Activated CD8-positive, alpha-beta memory T cell treated with anti-CD3 and anti-CD28 coated beads for 4 hours (primary cell): ENCODE data around the gene REXO1.

Source experiments
- DNase-seq, 2 donors: peaks; one replicate each; pipeline ENCODE4 v3.0.0-alpha.2; 2020; ENCODE audit warnings: low read depth in 2 of 2

The REXO1 gene

GRCh38 chr19:1847684-1848398 is 442 bp downstream of the REXO1 start:
- no peak for DNase-seq

- no peak for DNase-seq
Observed at GRCh38 chr19:1847348-1847683, 967 bp downstream of the REXO1 start.

GRCh38 chr19:1846517-1847204 is 1.6 kb downstream of the REXO1 start:
- DNase-seq, result no peak

GRCh38 chr19:1845642-1846041 is 2.6 kb downstream of the REXO1 start:
- DNase-seq, result no peak

GRCh38 chr19:1845125-1845515 is 3.2 kb downstream of the REXO1 start:
- DNase-seq, result no peak

- no peak for DNase-seq
Observed at GRCh38 chr19:1844513-1845124, 3.7 kb downstream of the REXO1 start.

- no peak for DNase-seq
Observed at GRCh38 chr19:1843646-1844394, 4.5 kb downstream of the REXO1 start.

- no peak for DNase-seq
Observed at GRCh38 chr19:1843116-1843515, 5.2 kb downstream of the REXO1 start.

GRCh38 chr19:1841209-1841924 is 6.9 kb downstream of the REXO1 start:
- no peak for DNase-seq

- DNase-seq, result no peak
Observed at GRCh38 chr19:1840541-1841115, 7.7 kb downstream of the REXO1 start.

- no peak for DNase-seq
Observed at GRCh38 chr19:1839658-1840540, 8.4 kb downstream of the REXO1 start.

- DNase-seq, result no peak
Observed at GRCh38 chr19:1837625-1838105, 10.6 kb downstream of the REXO1 start.

GRCh38 chr19:1837222-1837565 is 11.1 kb downstream of the REXO1 start:
- DNase-seq, result no peak

- no peak for DNase-seq
Observed at GRCh38 chr19:1836458-1837221, 11.6 kb downstream of the REXO1 start.

- DNase-seq, result no peak
Observed at GRCh38 chr19:1833540-1833939, 14.7 kb downstream of the REXO1 start.

- DNase-seq, result no peak
Observed at GRCh38 chr19:1832046-1832663, 16.1 kb downstream of the REXO1 start.

GRCh38 chr19:1830978-1831377 is 17.3 kb downstream of the REXO1 start:
- no peak for DNase-seq

- no peak for DNase-seq
Observed at GRCh38 chr19:1830568-1830967, 17.7 kb downstream of the REXO1 start.

GRCh38 chr19:1829958-1830357 is 18.3 kb downstream of the REXO1 start:
- DNase-seq, result no peak
